GM19395 (cell line): Measurements from ENCODE around the gene OR6K3.
"Not testable (repeated sequence)": the region's sequence is repeated elsewhere in the genome, so short reads cannot be mapped to it uniquely, and the experiment has no call there.

Source experiments
- ATAC-seq: cut with Tn5 transposase; IDR thresholded peaks from one replicate; pipeline ENCODE4 v1.9.1; 2021; ENCODE audit warnings: mild to moderate bottlenecking, moderate library complexity; ENCODE audit not compliant: unreplicated experiment

The OR6K3 gene

GRCh38 chr1:158688343-158688742, 32.2 kb downstream of the OR6K3 start:
- ATAC-seq = not testable (repeated sequence)

GRCh38 chr1:158687037-158687436, 33.5 kb downstream of the OR6K3 start:
- no peak for ATAC-seq

- ATAC-seq = no peak
Observed at GRCh38 chr1:158686111-158687009, 34.2 kb downstream of the OR6K3 start, which contains the start of gene SPTA1. Gene SPTA1, minus strand, starts transcription at chr1:158686715. Its CDS starts 198 bp downstream, at chr1:158686517.

DNA sequence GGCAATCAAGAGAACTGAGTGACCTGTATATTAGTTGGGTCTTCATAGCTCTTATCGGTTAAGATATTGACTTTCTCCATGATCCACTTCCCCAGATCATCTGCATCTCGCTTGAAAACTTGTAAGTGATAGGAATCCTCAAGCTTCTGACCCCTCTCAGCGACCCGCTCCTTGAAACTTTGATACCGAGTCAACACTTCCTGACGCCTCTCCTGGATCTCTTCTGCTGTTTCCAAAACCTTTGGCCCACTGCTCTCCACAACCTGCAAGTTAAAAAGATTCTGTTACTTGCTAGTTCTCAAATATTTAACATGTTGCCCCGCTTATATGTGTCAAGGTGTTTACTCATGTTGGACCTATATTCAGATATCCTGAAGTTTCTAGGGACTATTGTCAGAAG, 35.4 kb downstream of the OR6K3 start:
- ATAC-seq = no peak

GRCh38 chr1:158681606-158682005, 38.9 kb downstream of the OR6K3 start:
- no peak for ATAC-seq

- ATAC-seq = no peak
Observed at GRCh38 chr1:158679289-158679688, 41.2 kb downstream of the OR6K3 start.

DNA sequence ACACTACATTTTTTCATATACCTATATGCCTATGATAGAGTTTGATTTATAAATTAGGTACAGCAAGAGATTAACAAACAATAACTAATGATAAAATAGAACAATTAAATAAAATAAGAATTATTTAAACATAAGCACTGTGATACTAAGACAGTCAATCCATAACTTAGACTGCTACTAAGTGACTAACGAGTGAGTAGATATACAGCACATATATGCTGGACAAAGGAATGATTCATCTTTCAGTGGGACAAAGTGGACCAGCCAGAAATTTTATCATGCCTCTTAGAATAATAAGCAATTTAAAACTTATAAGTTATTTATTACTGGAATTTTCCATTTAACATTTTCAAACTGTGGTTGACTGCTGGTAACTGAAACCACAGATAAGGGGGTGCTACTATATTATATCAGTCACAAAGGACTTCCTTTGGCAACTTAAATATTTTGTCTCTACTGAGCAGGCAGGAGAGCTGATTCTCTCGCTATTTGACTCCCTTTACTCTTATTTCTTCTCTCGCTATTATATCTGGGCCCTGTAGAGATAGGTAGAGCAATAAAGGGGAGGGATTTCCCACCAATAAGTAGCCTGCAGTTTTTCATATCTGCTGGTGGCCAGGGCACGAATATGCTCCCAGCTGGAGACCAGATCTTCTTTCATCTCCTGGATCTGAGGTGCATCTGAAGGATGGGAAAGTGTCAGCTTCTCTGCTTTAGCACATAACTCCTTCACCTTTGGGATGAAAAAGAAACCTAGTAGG, 44.8 kb downstream of the OR6K3 start:
- no peak for ATAC-seq

- no peak for ATAC-seq
Observed at GRCh38 chr1:158674302-158674701, 46.2 kb downstream of the OR6K3 start.
